ENCODE measurements around the gene CARNS1.

The CARNS1 gene

DNA sequence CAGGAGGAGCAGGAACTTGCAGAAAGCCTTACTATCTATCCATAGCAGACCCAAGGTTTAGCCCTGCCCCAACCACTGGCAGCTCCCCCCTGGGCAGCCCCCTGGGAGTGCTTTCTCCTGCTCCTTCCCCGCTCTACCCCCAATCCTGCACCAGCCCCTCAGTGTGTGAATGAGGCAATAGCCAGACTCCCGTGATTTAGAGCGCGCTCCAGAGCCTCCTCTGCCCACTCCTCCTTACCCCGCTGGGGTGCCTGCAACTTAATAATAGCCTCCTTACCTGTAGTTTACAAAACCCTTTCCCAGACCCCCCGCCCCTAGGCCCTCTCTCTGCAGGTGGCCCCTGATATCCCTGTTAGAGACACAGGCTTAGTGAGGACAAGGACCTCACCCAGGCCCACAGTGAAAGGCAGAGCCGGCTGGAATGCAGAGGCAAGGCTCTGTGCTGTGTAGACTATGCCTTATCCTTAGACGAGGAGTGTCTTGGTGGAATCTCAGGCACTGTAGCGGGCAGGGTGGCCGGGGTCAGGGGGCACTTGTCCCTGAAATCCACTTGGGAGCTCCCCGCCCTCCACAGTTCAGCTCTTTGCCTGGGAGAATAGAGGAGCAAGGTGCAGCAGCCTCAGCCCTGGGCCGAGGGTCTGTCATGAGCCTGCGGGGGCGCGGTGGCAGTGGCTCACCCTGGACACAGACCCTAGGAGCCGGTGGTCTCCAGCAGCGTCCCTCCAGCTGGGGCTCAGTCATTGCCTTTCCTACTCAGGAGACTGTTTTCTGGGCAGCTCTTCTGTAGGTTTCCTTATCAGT lies 4.3 kb upstream of the CARNS1 start:
- TF ChIP-seq CTCF (IDR thresholded peaks at IDR 0.05; ENCODE audit: low read depth, low read length, missing control alignments) = no peak
- in situ Hi-C loops (cut with HindIII; ENCODE audit: low sequenced_read_pairs) = no loop called here
- no peak for DNase-seq (ENCODE audit: low read depth)
- no peak overlapping the region for H3K4me3 ChIP-seq (ENCODE audit: low read depth, low read length)

DNA sequence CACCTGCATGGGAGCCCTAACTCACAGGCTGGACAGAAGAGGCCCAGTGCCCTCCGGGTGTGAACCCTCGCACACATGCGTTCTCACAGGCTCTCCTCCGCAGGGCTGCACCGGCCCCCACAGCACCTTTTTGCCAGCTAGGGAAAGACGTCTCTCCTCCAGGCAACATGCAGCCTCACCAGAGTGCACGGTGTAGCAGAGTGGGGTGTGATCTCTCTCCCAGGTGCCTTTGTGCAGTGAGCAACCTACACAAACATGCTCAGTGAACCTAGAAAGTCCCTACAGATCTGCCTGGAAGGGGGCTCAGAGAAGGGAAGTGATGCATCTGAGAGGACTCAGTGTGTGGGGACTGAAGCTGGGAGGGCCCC lies 3.7 kb upstream of the CARNS1 start:
- H3K4me3 ChIP-seq (ENCODE audit: low read depth, low read length) = no peak overlapping the region
- TF ChIP-seq CTCF (IDR thresholded peaks at IDR 0.05; ENCODE audit: low read depth, low read length, missing control alignments) = no peak
- DNase-seq (ENCODE audit: low read depth) = no peak
- in situ Hi-C loops (cut with HindIII; ENCODE audit: low sequenced_read_pairs) = no loop called here

DNA sequence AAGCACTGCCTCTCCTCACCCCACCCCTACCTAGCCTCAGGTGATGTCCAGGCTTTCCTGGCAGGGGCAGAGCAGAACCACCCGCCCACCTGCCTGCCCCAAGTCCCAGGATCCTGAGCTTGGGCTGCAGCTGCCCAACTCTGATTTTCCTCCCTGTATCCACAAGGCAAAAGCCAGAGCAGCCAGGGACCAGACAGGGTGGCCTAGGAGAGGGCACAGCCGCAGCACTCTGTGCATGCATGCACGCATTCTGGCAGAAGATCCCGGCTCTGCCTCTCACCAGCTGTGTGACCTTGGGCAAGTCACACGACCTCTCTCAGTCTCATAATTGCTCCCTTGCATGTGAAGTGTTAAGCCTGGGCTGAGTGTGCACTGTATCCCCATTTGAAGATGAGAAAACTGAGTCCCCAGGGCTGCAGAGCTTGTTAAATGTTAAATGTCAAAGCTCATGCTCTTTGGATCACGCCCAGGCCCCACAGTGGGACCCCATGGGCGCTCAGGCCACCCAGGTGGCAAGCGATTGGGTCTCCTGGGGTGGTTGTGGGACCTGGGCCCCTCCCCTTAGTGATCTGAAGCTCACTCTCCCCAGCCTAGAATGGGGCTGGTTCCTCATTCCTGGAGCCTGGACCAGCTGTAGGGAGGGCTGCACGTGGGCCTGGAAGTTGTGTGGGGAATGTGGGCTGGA lies 2.8 kb upstream of the CARNS1 start:
- no peak for TF ChIP-seq CTCF (IDR thresholded peaks at IDR 0.05; ENCODE audit: low read depth, low read length, missing control alignments)
- no peak overlapping the region for H3K4me3 ChIP-seq (ENCODE audit: low read depth, low read length)
- in situ Hi-C loops (cut with HindIII; ENCODE audit: low sequenced_read_pairs) = no loop called here
- no peak for DNase-seq (ENCODE audit: low read depth)

DNA sequence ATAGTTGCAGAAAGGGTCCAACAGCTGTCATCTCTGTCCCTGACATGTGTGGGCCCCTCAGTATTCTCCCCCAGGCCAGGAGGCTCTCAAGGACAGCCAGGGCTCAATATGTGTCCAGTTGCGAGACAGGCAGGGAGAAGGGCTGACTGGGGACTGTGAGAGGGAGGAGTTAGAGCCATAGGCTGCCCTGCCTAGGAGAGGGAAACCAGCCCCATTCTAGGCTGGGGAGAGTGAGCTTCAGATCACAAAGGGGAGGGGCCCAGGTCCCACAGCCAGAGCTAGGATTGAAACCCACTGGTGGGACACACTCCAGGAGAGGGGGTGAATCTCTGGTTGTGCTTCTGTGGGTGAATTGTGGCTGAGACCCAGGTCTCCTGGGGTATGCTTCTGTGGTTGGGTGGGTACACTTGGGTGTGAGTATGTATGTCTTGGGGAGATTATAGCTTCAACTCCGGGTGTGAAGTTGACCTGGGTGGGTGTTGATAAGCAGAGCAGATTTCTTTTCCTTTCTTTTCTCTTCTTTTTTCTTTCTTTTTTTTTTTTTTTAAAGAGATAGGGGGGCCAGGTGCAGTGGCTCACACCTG lies 2.1 kb upstream of the CARNS1 start:
- H3K4me3 ChIP-seq (ENCODE audit: low read depth, low read length) = no peak overlapping the region
- no peak for TF ChIP-seq CTCF (IDR thresholded peaks at IDR 0.05; ENCODE audit: low read depth, low read length, missing control alignments)
- DNase-seq (ENCODE audit: low read depth) = no peak
- in situ Hi-C loops (cut with HindIII; ENCODE audit: low sequenced_read_pairs) = no loop called here

DNA sequence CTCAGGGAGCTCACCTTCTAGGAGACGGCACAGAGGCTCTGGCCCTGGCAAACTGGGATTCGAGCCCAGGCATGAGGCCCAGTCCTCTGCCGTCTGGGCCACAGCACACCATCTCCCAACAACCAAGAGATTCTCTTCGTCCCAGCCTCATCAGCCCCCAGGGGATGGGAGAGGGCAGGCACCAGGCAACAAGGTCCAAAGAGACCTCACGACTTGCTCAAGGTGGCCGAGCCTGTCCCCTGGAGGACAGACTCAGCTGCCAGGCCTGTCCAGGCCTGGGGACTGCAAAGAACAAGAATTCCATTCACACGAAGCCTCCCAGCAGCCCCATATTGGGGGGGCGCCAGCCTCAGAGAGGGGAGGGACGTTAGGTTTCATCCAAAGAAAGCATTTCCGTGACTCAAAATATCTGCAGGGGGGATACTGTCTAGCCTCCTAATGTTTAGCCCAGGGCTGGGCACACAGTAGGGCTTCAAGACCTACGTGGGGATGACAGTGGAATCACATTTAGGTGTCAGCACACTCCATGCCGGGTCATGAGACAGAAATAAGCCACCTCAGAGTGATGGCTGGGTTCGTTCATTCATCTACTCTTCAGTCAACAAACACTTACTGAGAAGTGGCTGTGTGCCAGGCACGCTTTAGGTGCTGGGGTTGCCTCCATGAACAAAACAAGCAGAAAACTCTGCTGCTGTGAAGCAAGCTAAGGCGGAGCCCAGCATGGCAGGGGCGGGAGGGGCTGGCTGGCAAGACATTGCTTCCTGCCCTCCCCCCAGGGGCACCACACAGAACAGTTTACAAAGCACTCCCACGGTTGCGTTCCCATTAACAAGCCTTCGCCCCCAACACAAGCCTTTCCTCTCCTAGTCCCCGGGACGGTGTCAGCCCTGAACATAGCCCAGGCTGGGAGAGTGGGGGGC lies 1.2 kb downstream of the CARNS1 start:
- H3K4me3 ChIP-seq (ENCODE audit: low read depth, low read length) = no peak overlapping the region
- TF ChIP-seq CTCF (IDR thresholded peaks at IDR 0.05; ENCODE audit: low read depth, low read length, missing control alignments) = no peak
- DNase-seq (ENCODE audit: low read depth) = no peak
- in situ Hi-C loops (cut with HindIII; ENCODE audit: low sequenced_read_pairs) = no loop called here

GRCh38 chr11:67417425-67417824 lies 1.9 kb downstream of the CARNS1 start:
- no peak for TF ChIP-seq CTCF (IDR thresholded peaks at IDR 0.05; ENCODE audit: low read depth, low read length, missing control alignments)
- in situ Hi-C loops (cut with HindIII; ENCODE audit: low sequenced_read_pairs) = no loop called here
- H3K4me3 ChIP-seq (ENCODE audit: low read depth, low read length) = no peak overlapping the region
- no peak for DNase-seq (ENCODE audit: low read depth)

All from astrocyte of the cerebellum (primary cell).